OCI-LY7 (cell line): ENCODE results near the gene PABPC1L. TPM values are rescaled to one million over a fixed set of nuclear protein-coding genes. Genes with fewer than 3 reads are reported as not detected.

Source experiments
- BruUV-seq: library from RNA; stranded (reverse); fragments of 400-500 nt; replicated peaks from 2 replicates; lab custom pipeline; 2021; lab: Mats Ljungman, UMichigan
- CTCF ChIA-PET: fragments of 300-600 bp; sonication (Branson Sonifier 250); formaldehyde crosslinking; loops from one replicate; lab custom pipeline; 2022; ENCODE audit warnings: antibody characterized with exemption; ENCODE audit not compliant: unreplicated experiment; lab: Charles Lee
- POLR2A ChIA-PET: fragments of 300-600 bp; sonication (Branson Sonifier 250); formaldehyde crosslinking; loops from one replicate; lab custom pipeline; 2022; ENCODE audit warnings: antibody characterized with exemption; lab: Charles Lee
- DNase-seq: peaks from one replicate; pipeline ENCODE4 v3.0.0-alpha.2; 2015; ENCODE audit warnings: low spot score
- H2AFZ ChIP-seq: fragments of 200-600 bp; sonication (generic), shearing (Covaris generic); 2 replicates; pipeline ENCODE4 v1.6.1; 2014; ENCODE audit warnings: mild to moderate bottlenecking, antibody characterized with exemption, low read length, moderate library complexity
- H3K27ac ChIP-seq: fragments of 200-600 bp; sonication (generic); 2 replicates; pipeline ENCODE4 v1.5.1; 2014; ENCODE audit warnings: mixed run types, low read depth, mild to moderate bottlenecking, moderate library complexity, low read length, inconsistent platforms; ENCODE audit not compliant: poor library complexity, severe bottlenecking
- H3K36me3 ChIP-seq: fragments of 200-600 bp; sonication (generic); 2 replicates; pipeline ENCODE4 v1.6.1; 2014; ENCODE audit warnings: mild to moderate bottlenecking, antibody characterized with exemption, low read length, moderate library complexity, mixed read lengths; ENCODE audit not compliant: insufficient read depth
- H3K4me1 ChIP-seq: fragments of 200-600 bp; sonication (generic); 2 replicates; pipeline ENCODE4 v1.5.1; 2014; ENCODE audit warnings: mild to moderate bottlenecking, low read length; ENCODE audit not compliant: insufficient read depth, poor library complexity, severe bottlenecking
- H3K4me2 ChIP-seq: fragments of 200-600 bp; sonication (generic); 2 replicates; pipeline ENCODE4 v1.6.1; 2014; ENCODE audit warnings: mild to moderate bottlenecking, low read length
- H3K4me3 ChIP-seq: fragments of 200-600 bp; sonication (generic); 2 replicates; pipeline ENCODE4 v1.5.1; 2014; ENCODE audit warnings: mild to moderate bottlenecking, low read depth, low read length; ENCODE audit not compliant: poor library complexity, severe bottlenecking
- H3K79me2 ChIP-seq: fragments of 200-600 bp; sonication (generic); 2 replicates; pipeline ENCODE4 v1.6.1; 2016; ENCODE audit warnings: low read depth, mild to moderate bottlenecking, low read length, moderate library complexity, mixed read lengths; ENCODE audit not compliant: insufficient read depth
- H3K9me2 ChIP-seq: fragments of 200-600 bp; sonication (generic); 2 replicates; pipeline ENCODE4 v1.6.1; 2016; ENCODE audit warnings: mild to moderate bottlenecking, low read length, mixed read lengths; ENCODE audit not compliant: insufficient read depth
- H3K9me3 ChIP-seq: fragments of 200-600 bp; sonication (generic); 2 replicates; pipeline ENCODE4 v1.6.1; 2014; ENCODE audit warnings: mild to moderate bottlenecking, mixed run types, low read length, mixed read lengths
- H4K20me1 ChIP-seq: fragments of 200-600 bp; sonication (generic); 2 replicates; pipeline ENCODE4 v1.6.1; 2014; ENCODE audit warnings: mild to moderate bottlenecking, antibody characterized with exemption, low read length, moderate library complexity, mixed read lengths; ENCODE audit not compliant: insufficient read depth
- CTCF ChIP-seq: fragments of 200-600 bp; sonication (generic); conservative IDR thresholded peaks from 2 replicates; pipeline ENCODE4 v1.5.1; 2014; ENCODE audit warnings: mild to moderate bottlenecking, antibody characterized with exemption, low read length, moderate library complexity, mixed read lengths
- EZH2phosphoT487 ChIP-seq: fragments of 200-600 bp; sonication (generic); IDR thresholded peaks from 2 replicates; pipeline ENCODE4 v1.6.1; 2018; ENCODE audit warnings: low read depth, borderline replicate concordance, mild to moderate bottlenecking, mixed run types, antibody characterized with exemption, low read length, moderate library complexity, mixed read lengths
- intact Hi-C: fragments of 100-400 bp; cut with micrococcal nuclease; formaldehyde crosslinking; loops from one replicate; pipeline ENCODE4 v1.10.0; 2022; ENCODE audit not compliant: unreplicated experiment
- total RNA-seq, 2 experiments: library from RNA; depleted of rRNA in 1 of 2; stranded (reverse); fragments of >200 nt in 1 of 2; shearing (Covaris generic) in 1 of 2; gene quantifications; 2 replicates each; pipeline ENCODE4 v1.2.3, GENCODE V29; 2014 to 2022

Gene PABPC1L
- total RNA-seq, 2 experiments from 2014 or later = 58.7 to 171 TPM

- Histone ChIP-seq H3K9me3 (no peaks in the 10 kb centered on the region), H3K79me2 (peaks cover 79% of the 10 kb centered on the region), H2AFZ (no peak overlapping the region), H3K27ac (peak overlapping the region; percentile 42), H3K9me2 (no peaks in the 10 kb centered on the region), H4K20me1 (peaks cover 60% of the 10 kb centered on the region), H3K36me3 (peaks cover 67% of the 10 kb centered on the region), H3K4me2 (peak overlapping the region; percentile 88), H3K4me1 (peaks cover 46% of the 10 kb centered on the region), H3K4me3 (peak overlapping the region; percentile 92)
- TF ChIP-seq CTCF (peak; percentile 60), EZH2phosphoT487 (no peak)
- DNase-seq = peak; percentile 42
- no TSS peak for BruUV-seq
- CTCF ChIA-PET = no interaction called here
- POLR2A ChIA-PET = interaction anchor here (0.7 to 1.6 kb wide), 11 partner anchors 10 to 577 kb away, joined by 3 to 6 read pairs (median 3); partner anchors contain the start of genes FITM2 and PABPC1L
- intact Hi-C loops = loop anchor here (5.0 kb wide), 1 partner anchor 79 kb away; the partner anchor contains the start of gene STK4
Observed at GRCh38 chr20:44888226-44889103, 21.4 kb upstream of the PABPC1L start.

DNA sequence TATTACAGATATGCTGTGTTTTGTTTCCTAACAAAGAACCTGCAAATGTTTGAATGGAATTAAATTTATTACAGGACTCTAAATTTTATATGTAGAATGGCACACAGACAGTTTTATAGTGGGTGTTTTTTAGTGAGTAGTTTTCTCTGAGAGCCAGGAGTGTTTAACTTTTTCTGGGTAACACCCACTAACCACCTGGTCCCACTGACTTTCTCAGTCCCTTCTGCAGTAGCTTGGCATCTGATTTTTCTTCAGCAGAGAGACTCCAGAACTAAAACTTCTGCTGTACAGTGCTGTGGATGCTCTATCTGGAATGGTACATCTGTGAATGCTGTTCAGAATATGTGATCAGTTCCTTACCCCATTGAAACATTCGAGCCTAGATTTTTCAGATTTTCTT, 18.0 kb upstream of the PABPC1L start:
- Histone ChIP-seq H4K20me1 (peaks cover 70% of the 10 kb centered on the region), H3K9me2 (no peaks in the 10 kb centered on the region), H3K9me3 (no peaks in the 10 kb centered on the region), H3K27ac (no peak overlapping the region), H3K36me3 (peaks cover 96% of the 10 kb centered on the region), H3K4me3 (no peak overlapping the region), H2AFZ (no peak overlapping the region), H3K79me2 (peaks cover 100% of the 10 kb centered on the region), H3K4me2 (no peak overlapping the region), H3K4me1 (peaks cover 58% of the 10 kb centered on the region)
- no peak for DNase-seq
- intact Hi-C loops = no loop called here
- POLR2A ChIA-PET = interaction anchor here (0.6 to 1.6 kb wide), 3 partner anchors 11 to 147 kb away, joined by 3 to 6 read pairs (median 3); no protein-coding TSS in a partner anchor
- CTCF ChIA-PET = no interaction called here
- BruUV-seq = no TSS peak
- no peak for TF ChIP-seq CTCF
- no peak for TF ChIP-seq EZH2phosphoT487

GRCh38 chr20:44894959-44895358, 14.9 kb upstream of the PABPC1L start:
- intact Hi-C loops = no loop called here
- Histone ChIP-seq H3K9me3 (no peaks in the 10 kb centered on the region), H3K4me3 (no peak overlapping the region), H3K4me1 (peaks cover 39% of the 10 kb centered on the region), H3K79me2 (peaks cover 100% of the 10 kb centered on the region), H3K36me3 (peaks cover 96% of the 10 kb centered on the region), H3K27ac (no peak overlapping the region), H3K4me2 (no peak overlapping the region), H2AFZ (no peak overlapping the region), H4K20me1 (peaks cover 62% of the 10 kb centered on the region), H3K9me2 (no peaks in the 10 kb centered on the region)
- TF ChIP-seq EZH2phosphoT487 = no peak
- TF ChIP-seq CTCF = no peak
- BruUV-seq = no TSS peak
- no peak for DNase-seq
- ChIA-PET POLR2A (interaction anchor here (0.7 kb wide), 1 partner anchor 9 kb away, joined by 3 read pairs; the partner anchor contains the start of gene YWHAB), CTCF (no interaction called here)
